ENCODE results near the gene ANAPC7. TPM values are rescaled to one million over a fixed set of nuclear protein-coding genes. Genes with fewer than 3 reads are reported as not detected.
"Not testable (repeated sequence)": the region's sequence is repeated elsewhere in the genome, so short reads cannot be mapped to it uniquely, and the experiment has no call there.

ANAPC7 gene
- total and polyA plus RNA-seq, 9 donors = 23.6 to 66.7 (median 41.7) TPM

DNA sequence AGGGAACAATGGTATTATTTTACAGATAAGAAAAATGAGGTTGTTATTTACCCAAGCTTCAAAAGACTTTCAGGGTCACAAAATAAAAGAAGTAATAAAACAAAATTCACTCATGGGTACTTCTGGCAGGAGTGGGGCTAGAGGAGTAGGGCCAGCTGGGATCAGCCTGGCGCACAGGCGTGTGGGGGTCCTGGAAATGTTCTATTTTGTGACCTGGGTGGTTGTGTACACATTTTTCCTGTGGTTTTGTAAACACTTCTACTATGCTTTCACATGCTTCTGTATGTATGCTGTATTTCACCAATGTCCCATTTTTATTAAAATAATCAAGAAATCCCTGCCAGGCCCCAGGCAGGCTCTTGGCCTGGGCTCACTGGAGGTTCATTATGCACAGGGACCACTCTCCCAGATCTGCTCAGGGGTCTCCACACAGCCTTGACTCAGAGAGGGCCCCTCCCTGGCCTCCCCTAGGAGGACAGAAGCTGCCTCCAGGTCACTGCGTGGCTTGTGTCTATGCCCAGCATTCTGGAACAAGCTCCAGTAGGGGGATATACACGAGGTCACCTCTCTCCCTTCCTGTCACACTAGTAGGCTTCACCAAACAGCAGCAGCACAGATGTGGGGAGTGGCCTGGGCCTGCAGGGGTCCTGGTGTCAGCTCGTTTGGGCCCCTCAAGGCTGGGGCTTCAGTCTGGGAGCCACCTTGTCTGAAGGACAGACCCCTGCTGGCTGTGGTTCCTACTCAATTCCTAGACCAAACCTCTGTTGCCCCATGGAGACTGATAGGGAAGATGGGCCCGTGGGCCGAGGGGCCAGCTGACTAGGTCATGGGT lies 37.8 kb downstream of the ANAPC7 start:
- Histone ChIP-seq H3K4me3 (no peak overlapping the region), H3K27ac (no peak overlapping the region), H3K36me3 (no peaks in the 10 kb centered on the region), H3K9me3 (no peaks in the 10 kb centered on the region), H3K4me1 (ENCODE audit: insufficient read depth) (peaks cover 7% of the 10 kb centered on the region), H3K27me3 (no peaks in the 10 kb centered on the region)
- no peak for TF ChIP-seq POLR2A (IDR thresholded peaks at IDR 0.05)
- TF ChIP-seq, protein P1, sequence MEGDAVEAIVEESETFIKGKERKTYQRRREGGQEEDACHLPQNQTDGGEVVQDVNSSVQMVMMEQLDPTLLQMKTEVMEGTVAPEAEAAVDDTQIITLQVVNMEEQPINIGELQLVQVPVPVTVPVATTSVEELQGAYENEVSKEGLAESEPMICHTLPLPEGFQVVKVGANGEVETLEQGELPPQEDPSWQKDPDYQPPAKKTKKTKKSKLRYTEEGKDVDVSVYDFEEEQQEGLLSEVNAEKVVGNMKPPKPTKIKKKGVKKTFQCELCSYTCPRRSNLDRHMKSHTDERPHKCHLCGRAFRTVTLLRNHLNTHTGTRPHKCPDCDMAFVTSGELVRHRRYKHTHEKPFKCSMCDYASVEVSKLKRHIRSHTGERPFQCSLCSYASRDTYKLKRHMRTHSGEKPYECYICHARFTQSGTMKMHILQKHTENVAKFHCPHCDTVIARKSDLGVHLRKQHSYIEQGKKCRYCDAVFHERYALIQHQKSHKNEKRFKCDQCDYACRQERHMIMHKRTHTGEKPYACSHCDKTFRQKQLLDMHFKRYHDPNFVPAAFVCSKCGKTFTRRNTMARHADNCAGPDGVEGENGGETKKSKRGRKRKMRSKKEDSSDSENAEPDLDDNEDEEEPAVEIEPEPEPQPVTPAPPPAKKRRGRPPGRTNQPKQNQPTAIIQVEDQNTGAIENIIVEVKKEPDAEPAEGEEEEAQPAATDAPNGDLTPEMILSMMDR (IDR thresholded peaks at IDR 0.05) = no peak
- no peak for TF ChIP-seq EP300 (IDR thresholded peaks at IDR 0.05)
- WGBS, 3 donors = 44 to 78% (median 53%) methylated on average over 7 of the region's 7 CpGs
- intact Hi-C loops (cut with DNase I) = no loop called here
- no peak for DNase-seq

- no peak overlapping the region for H3K27ac ChIP-seq
Measured at GRCh38 chr12:110361216-110361615, 42.3 kb downstream of the ANAPC7 start.

GRCh38 chr12:110358384-110359097 lies 45.0 kb downstream of the ANAPC7 start:
- H3K4me3 ChIP-seq; intact Hi-C loops (cut with DNase I): not testable (repeated sequence)
- 83 to 88% (median 84%) methylated on average over 8 of the region's 8 CpGs for WGBS, 3 donors

More at GRCh38 chr12:110361216-110361615, 42.3 kb downstream of the ANAPC7 start:
- Histone ChIP-seq H3K4me1 (ENCODE audit: insufficient read depth) (peaks cover 4% of the 10 kb centered on the region), H3K36me3 (no peaks in the 10 kb centered on the region), H3K9me3 (no peaks in the 10 kb centered on the region), H3K4me3 (no peak overlapping the region), H3K27me3 (no peaks in the 10 kb centered on the region)
- intact Hi-C loops (cut with DNase I) = no loop called here
- no peak for DNase-seq
- TF ChIP-seq EP300 (IDR thresholded peaks at IDR 0.05) (no peak), POLR2A (IDR thresholded peaks at IDR 0.05) (no peak)
- TF ChIP-seq, protein P1 (IDR thresholded peaks at IDR 0.05) = no peak
- WGBS, 3 donors = 93 to 98% (median 97%) methylated on average over 1 of the region's 1 CpG

GRCh38 chr12:110355073-110355472 lies 48.4 kb downstream of the ANAPC7 start:
- Histone ChIP-seq H3K9me3 (no peaks in the 10 kb centered on the region), H3K27ac (no peak overlapping the region), H3K27me3 (no peaks in the 10 kb centered on the region), H3K4me3 (no peak overlapping the region), H3K36me3 (no peaks in the 10 kb centered on the region), H3K4me1 (ENCODE audit: insufficient read depth) (no peaks in the 10 kb centered on the region)
- DNase-seq = no peak
- TF ChIP-seq EP300 (IDR thresholded peaks at IDR 0.05) (no peak), POLR2A (IDR thresholded peaks at IDR 0.05) (no peak)
- TF ChIP-seq, protein P1 (IDR thresholded peaks at IDR 0.05) = no peak
- WGBS, 3 donors = 45 to 48% (median 45%) methylated on average over 3 of the region's 3 CpGs
- intact Hi-C loops (cut with DNase I) = no loop called here

More at GRCh38 chr12:110358384-110359097, 45.0 kb downstream of the ANAPC7 start:
- not testable (repeated sequence) for DNase-seq; H3K27ac ChIP-seq; H3K36me3 ChIP-seq; H3K4me1 ChIP-seq (ENCODE audit: insufficient read depth); H3K9me3 ChIP-seq; H3K27me3 ChIP-seq
